Right atrium auricular region (tissue), 2 donors: ENCODE results near the gene SSX3. TPM values are rescaled to one million over a fixed set of nuclear protein-coding genes. Genes with fewer than 3 reads are reported as not detected.

Experiments used
- DNase-seq: peaks from one replicate; pipeline ENCODE4 v3.0.0-alpha.2; 2019; ENCODE audit warnings: low spot score
- H3K27ac ChIP-seq, 2 donors: fragments of 200-600 bp; sonication (generic); 1 replicate in 1 of 2; 2 replicates in 1 of 2; pipeline ENCODE4 v1.5.1; 2016 to 2019
- H3K27me3 ChIP-seq, 2 donors: fragments of 200-600 bp; sonication (generic); one replicate each; pipeline versions ENCODE4 v1.5.1 to v1.6.0; 2017 to 2019
- H3K36me3 ChIP-seq: fragments of 200-600 bp; sonication (generic); one replicate; pipeline ENCODE4 v1.5.1; 2016
- H3K4me1 ChIP-seq, 2 donors: fragments of 200-600 bp; sonication (generic); one replicate each; pipeline versions ENCODE4 v1.5.1 to v1.6.0; 2017 to 2019
- H3K4me3 ChIP-seq, 2 donors: fragments of 200-600 bp; sonication (generic); 1 replicate in 1 of 2; 2 replicates in 1 of 2; pipeline ENCODE4 v1.5.1; 2017 to 2019; ENCODE audit warnings: mild to moderate bottlenecking in 1 of 2, moderate library complexity in 1 of 2
- H3K9me3 ChIP-seq, 2 donors: fragments of 200-600 bp; sonication (generic); one replicate each; pipeline ENCODE4 v1.5.1; 2019
- total RNA-seq, 2 donors: library from RNA; depleted of rRNA; stranded (reverse); fragments of >200 nt; gene quantifications; one replicate each; pipeline ENCODE4 v1.1.0, GENCODE V29; 2016
- TF ChIP-seq, protein P1 (sequence below), 2 donors: fragments of 200-600 bp; sonication (generic); IDR thresholded peaks; one replicate each; pipeline ENCODE4 v1.5.1; 2019; ENCODE audit warnings: antibody characterized with exemption in 2 of 2

SSX3 gene
- total RNA-seq, 2 donors from 2014 or later = not detected

DNA sequence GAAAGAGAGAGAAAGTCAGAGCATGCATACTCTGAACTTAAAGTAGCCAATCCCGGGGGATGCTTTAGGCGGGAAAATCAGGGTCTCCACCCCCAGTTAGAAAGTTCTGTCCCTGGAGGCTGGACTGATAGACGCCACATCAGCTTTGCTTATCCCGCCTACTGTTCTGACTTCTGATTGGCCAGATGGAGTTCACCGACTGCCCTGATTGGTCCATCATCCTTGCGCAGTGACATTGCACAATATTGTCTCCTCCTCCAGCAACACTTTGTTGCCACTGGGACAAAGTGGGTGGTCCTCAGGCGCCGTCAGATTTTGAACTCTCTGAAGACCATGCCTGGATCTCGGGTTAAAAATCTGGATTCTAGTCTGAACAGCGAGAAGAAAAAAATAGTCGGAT lies 50.3 kb downstream of the SSX3 start:
- Histone ChIP-seq H3K4me3 (no peak overlapping the region), H3K9me3 (no peaks in the 10 kb centered on the region)

More for the DNA sequence above, 50.3 kb downstream of the SSX3 start:
- Histone ChIP-seq H3K4me1 (no peaks in the 10 kb centered on the region), H3K27me3 (no peaks in the 10 kb centered on the region), H3K27ac (no peak overlapping the region), H3K36me3 (no peaks in the 10 kb centered on the region)
- TF ChIP-seq, protein P1, sequence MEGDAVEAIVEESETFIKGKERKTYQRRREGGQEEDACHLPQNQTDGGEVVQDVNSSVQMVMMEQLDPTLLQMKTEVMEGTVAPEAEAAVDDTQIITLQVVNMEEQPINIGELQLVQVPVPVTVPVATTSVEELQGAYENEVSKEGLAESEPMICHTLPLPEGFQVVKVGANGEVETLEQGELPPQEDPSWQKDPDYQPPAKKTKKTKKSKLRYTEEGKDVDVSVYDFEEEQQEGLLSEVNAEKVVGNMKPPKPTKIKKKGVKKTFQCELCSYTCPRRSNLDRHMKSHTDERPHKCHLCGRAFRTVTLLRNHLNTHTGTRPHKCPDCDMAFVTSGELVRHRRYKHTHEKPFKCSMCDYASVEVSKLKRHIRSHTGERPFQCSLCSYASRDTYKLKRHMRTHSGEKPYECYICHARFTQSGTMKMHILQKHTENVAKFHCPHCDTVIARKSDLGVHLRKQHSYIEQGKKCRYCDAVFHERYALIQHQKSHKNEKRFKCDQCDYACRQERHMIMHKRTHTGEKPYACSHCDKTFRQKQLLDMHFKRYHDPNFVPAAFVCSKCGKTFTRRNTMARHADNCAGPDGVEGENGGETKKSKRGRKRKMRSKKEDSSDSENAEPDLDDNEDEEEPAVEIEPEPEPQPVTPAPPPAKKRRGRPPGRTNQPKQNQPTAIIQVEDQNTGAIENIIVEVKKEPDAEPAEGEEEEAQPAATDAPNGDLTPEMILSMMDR (IDR thresholded peaks at IDR 0.05) = no peak
- no peak for DNase-seq

Other genes with a start within 250 kb of the SSX3 start
- gene SPACA5B, start 226.1 kb downstream of the SSX3 start, total RNA-seq = not detected
- not detected for gene SSX5, start 159.9 kb downstream of the SSX3 start, total RNA-seq
- not detected for gene SSX1, start 101.3 kb downstream of the SSX3 start, total RNA-seq
- gene SSX4, start 26.8 kb upstream of the SSX3 start, total RNA-seq = not detected
- not detected for gene SSX4B, start 55.3 kb upstream of the SSX3 start, total RNA-seq
- 1 to 10 TPM; 2.2 to 4.9 TPM for gene SLC38A5, start 113.6 kb upstream of the SSX3 start, total RNA-seq
- gene FTSJ1, start 119.5 kb upstream of the SSX3 start, total RNA-seq = 10 to 100 TPM; 36.6 to 43.3 TPM
- gene PORCN, start 152.3 kb upstream of the SSX3 start, total RNA-seq = 10 to 100 TPM; 23.0 to 43.0 TPM
- gene EBP, start 165.1 kb upstream of the SSX3 start, total RNA-seq = 10 to 100 TPM; 49.3 to 73.7 TPM
- 10 to 100 TPM; 11.0 to 17.5 TPM for gene TBC1D25, start 183.0 kb upstream of the SSX3 start, total RNA-seq
- gene RBM3, start 217.8 kb upstream of the SSX3 start, total RNA-seq = 10 to 100 TPM; 62.1 to 90.4 TPM
- gene WDR13, start 240.8 kb upstream of the SSX3 start, total RNA-seq = 100 to 1,000 TPM; 208 to 214 TPM